Thyroid gland (tissue), 4 donors: ENCODE data around the gene MAGEA11. TPM values are rescaled to one million over a fixed set of nuclear protein-coding genes. Genes with fewer than 3 reads are reported as not detected.
"Not testable (repeated sequence)": the region's sequence is repeated elsewhere in the genome, so short reads cannot be mapped to it uniquely, and the experiment has no call there.

Experiments used
- DNase-seq, 2 donors: peaks; one replicate each; pipeline ENCODE4 v3.0.0-alpha.2; 2019
- H3K27ac ChIP-seq, 3 donors: fragments of 200-600 bp; sonication (generic); 1 replicate in 2 of 3; 2 replicates in 1 of 3; pipeline ENCODE4 v1.5.1; 2016 to 2019; ENCODE audit warnings: mild to moderate bottlenecking in 1 of 3, moderate library complexity in 1 of 3
- H3K27me3 ChIP-seq: fragments of 200-600 bp; sonication (generic); one replicate; pipeline ENCODE4 v1.5.1; 2019
- H3K36me3 ChIP-seq, 2 donors: fragments of 200-600 bp; sonication (generic); one replicate each; pipeline ENCODE4 v1.5.1; 2016 to 2019
- H3K4me1 ChIP-seq, 2 donors: fragments of 200-600 bp; sonication (generic); one replicate each; pipeline ENCODE4 v1.5.1; 2017 to 2019
- H3K4me3 ChIP-seq, 3 donors: fragments of 200-600 bp; sonication (generic); replicated peaks in 1 of 3; 1 replicate in 2 of 3; 2 replicates in 1 of 3; pipeline ENCODE4 v1.5.1; 2016; ENCODE audit warnings: mild to moderate bottlenecking in 1 of 3
- H3K9me3 ChIP-seq: fragments of 200-600 bp; sonication (generic); one replicate; pipeline ENCODE4 v1.5.1; 2017
- CTCF ChIP-seq, 6 experiments: fragments of 200-600 bp in 3 of 6; fragments of 450-650 bp in 3 of 6; sonication (generic) in 3 of 6; IDR thresholded peaks; one replicate each; pipeline ENCODE4 v1.5.1; 2016 to 2019; ENCODE audit warnings: antibody characterized with exemption in 6 of 6, mild to moderate bottlenecking in 2 of 6, inconsistent platforms in 1 of 6, moderate library complexity in 1 of 6
- POLR2A ChIP-seq, 2 donors: fragments of 450-650 bp; IDR thresholded peaks; one replicate each; pipeline ENCODE4 v1.6.1; 2017; ENCODE audit warnings: antibody characterized with exemption in 2 of 2, mild to moderate bottlenecking in 2 of 2, moderate library complexity in 1 of 2
- WGBS, 2 donors: methylation state at CpG; one replicate each; pipeline ENCODE4 v1.1.5; 2017; 5-methylcytosine and 5-hydroxymethylcytosine counted together
- intact Hi-C: fragments of 100-400 bp; cut with DNase I; formaldehyde crosslinking; loops from one replicate; pipeline ENCODE4 v1.15.1; 2023
- total RNA-seq, 4 donors: library from RNA; depleted of rRNA; stranded (reverse); fragments of >200 nt; gene quantifications; one replicate each; pipeline ENCODE4 v1.2.3, GENCODE V29; 2016

Gene MAGEA11
- total RNA-seq, 4 donors from 2014 or later = not detected

GRCh38 chrX:149721778-149722177, 9.9 kb downstream of the MAGEA11 start:
- intact Hi-C loops = no loop called here
- WGBS, 2 donors = 95 to 97% methylated on average over 8 of the region's 8 CpGs
- H3K27me3 ChIP-seq = no peaks in the 10 kb centered on the region
- H3K27ac ChIP-seq = no peak overlapping the region
- TF ChIP-seq POLR2A (IDR thresholded peaks at IDR 0.05) (no peak), CTCF (IDR thresholded peaks at IDR 0.05) (no peak)
- DNase-seq = no peak
- no peaks in the 10 kb centered on the region for H3K9me3 ChIP-seq
- H3K36me3 ChIP-seq = no peaks in the 10 kb centered on the region
- H3K4me1 ChIP-seq = no peaks in the 10 kb centered on the region
- H3K4me3 ChIP-seq = no peak overlapping the region

GRCh38 chrX:149723583-149724118, 11.8 kb downstream of the MAGEA11 start:
- H3K27me3 ChIP-seq, intact Hi-C loops, DNase-seq, H3K4me3 ChIP-seq, H3K36me3 ChIP-seq, H3K4me1 ChIP-seq, H3K9me3 ChIP-seq, H3K27ac ChIP-seq: not testable (repeated sequence)
- WGBS, 2 donors = 94 to 95% methylated on average over 3 of the region's 5 CpGs

- H3K36me3 ChIP-seq, H3K4me1 ChIP-seq, H3K27ac ChIP-seq, H3K9me3 ChIP-seq, H3K4me3 ChIP-seq, DNase-seq, intact Hi-C loops, H3K27me3 ChIP-seq: not testable (repeated sequence)
- WGBS, 2 donors = no CpG with 5 or more reads among the region's 7 CpGs
These were observed 15.4 kb downstream of the MAGEA11 start for GRCh38 chrX:149727308-149727707.

GRCh38 chrX:149742269-149742668, 30.4 kb downstream of the MAGEA11 start:
- WGBS, 2 donors = no CpG with 5 or more reads among the region's 6 CpGs
- H3K4me1 ChIP-seq, DNase-seq, intact Hi-C loops, H3K4me3 ChIP-seq, H3K27me3 ChIP-seq, H3K9me3 ChIP-seq, H3K36me3 ChIP-seq, H3K27ac ChIP-seq: not testable (repeated sequence)

- H3K9me3 ChIP-seq, intact Hi-C loops, H3K4me1 ChIP-seq, H3K27ac ChIP-seq, H3K4me3 ChIP-seq, H3K36me3 ChIP-seq, DNase-seq, H3K27me3 ChIP-seq: not testable (repeated sequence)
- WGBS, 2 donors = no CpG with 5 or more reads among the region's 6 CpGs
These were observed 34.6 kb downstream of the MAGEA11 start for GRCh38 chrX:149746390-149747007.

GRCh38 chrX:149757206-149758067, 45.6 kb downstream of the MAGEA11 start:
- H3K4me3 ChIP-seq = no peak overlapping the region
- no peak for TF ChIP-seq CTCF (IDR thresholded peaks at IDR 0.05)
- TF ChIP-seq POLR2A (IDR thresholded peaks at IDR 0.05) = no peak
- H3K36me3 ChIP-seq = no peaks in the 10 kb centered on the region
- intact Hi-C loops = no loop called here
- H3K9me3 ChIP-seq = no peaks in the 10 kb centered on the region
- DNase-seq = no peak
- no peak overlapping the region for H3K27ac ChIP-seq
- H3K27me3 ChIP-seq = no peaks in the 10 kb centered on the region
- 100% methylated on average over 2 of the region's 8 CpGs; no CpG with 5 or more reads in 1 of the 2 donors for WGBS, 2 donors
- H3K4me1 ChIP-seq = no peaks in the 10 kb centered on the region
